Loucy (cell line): ENCODE results near the gene AFAP1L1.

Source experiments
- EZH2phosphoT487 ChIP-seq: fragments of 200-600 bp; IDR thresholded peaks from 2 replicates; pipeline ENCODE4 v1.6.1; 2018; ENCODE audit warnings: antibody characterized with exemption, mild to moderate bottlenecking, moderate library complexity, borderline replicate concordance
- TF ChIP-seq, protein P1 (sequence below): fragments of 200-600 bp; sonication (generic); conservative IDR thresholded peaks from 2 replicates; pipeline ENCODE4 v1.5.1; 2014; ENCODE audit warnings: mild to moderate bottlenecking, antibody characterized with exemption, low read length

- TF ChIP-seq, protein P1, sequence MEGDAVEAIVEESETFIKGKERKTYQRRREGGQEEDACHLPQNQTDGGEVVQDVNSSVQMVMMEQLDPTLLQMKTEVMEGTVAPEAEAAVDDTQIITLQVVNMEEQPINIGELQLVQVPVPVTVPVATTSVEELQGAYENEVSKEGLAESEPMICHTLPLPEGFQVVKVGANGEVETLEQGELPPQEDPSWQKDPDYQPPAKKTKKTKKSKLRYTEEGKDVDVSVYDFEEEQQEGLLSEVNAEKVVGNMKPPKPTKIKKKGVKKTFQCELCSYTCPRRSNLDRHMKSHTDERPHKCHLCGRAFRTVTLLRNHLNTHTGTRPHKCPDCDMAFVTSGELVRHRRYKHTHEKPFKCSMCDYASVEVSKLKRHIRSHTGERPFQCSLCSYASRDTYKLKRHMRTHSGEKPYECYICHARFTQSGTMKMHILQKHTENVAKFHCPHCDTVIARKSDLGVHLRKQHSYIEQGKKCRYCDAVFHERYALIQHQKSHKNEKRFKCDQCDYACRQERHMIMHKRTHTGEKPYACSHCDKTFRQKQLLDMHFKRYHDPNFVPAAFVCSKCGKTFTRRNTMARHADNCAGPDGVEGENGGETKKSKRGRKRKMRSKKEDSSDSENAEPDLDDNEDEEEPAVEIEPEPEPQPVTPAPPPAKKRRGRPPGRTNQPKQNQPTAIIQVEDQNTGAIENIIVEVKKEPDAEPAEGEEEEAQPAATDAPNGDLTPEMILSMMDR = no peak
- no peak for TF ChIP-seq EZH2phosphoT487
Measured at GRCh38 chr5:149280124-149280523, 8.5 kb downstream of the AFAP1L1 start.
